GM12873 (cell line): ENCODE results near the gene ARIH2.

ENCODE experiments used
- CTCF ChIP-seq: IDR thresholded peaks from 2 replicates; pipeline ENCODE4 v1.5.1; 2012; ENCODE audit warnings: low read depth, mild to moderate bottlenecking, moderate library complexity, low read length, control low read depth; ENCODE audit not compliant: insufficient read depth; ENCODE audit errors: missing control alignments

The ARIH2 gene

GRCh38 chr3:48950051-48950450 is 31.4 kb downstream of the ARIH2 start:
- TF ChIP-seq CTCF: no peak

GRCh38 chr3:48951764-48952163 is 33.1 kb downstream of the ARIH2 start:
- no peak for TF ChIP-seq CTCF

- TF ChIP-seq CTCF: peak; percentile 76
Observed at GRCh38 chr3:48952510-48953118, 34.0 kb downstream of the ARIH2 start.

GRCh38 chr3:48957006-48957705 is 38.5 kb downstream of the ARIH2 start:
- TF ChIP-seq CTCF: no peak

GRCh38 chr3:48960841-48961413 is 42.3 kb downstream of the ARIH2 start:
- no peak for TF ChIP-seq CTCF

- TF ChIP-seq CTCF: no peak
Observed at GRCh38 chr3:48962340-48962739, 43.7 kb downstream of the ARIH2 start.

- no peak for TF ChIP-seq CTCF
Observed at GRCh38 chr3:48962939-48963338, 44.3 kb downstream of the ARIH2 start.
